Adrenal gland (tissue), 5 donors: ENCODE results near the gene SSH2.

Source experiments
- CTCF ChIP-seq, 6 experiments: fragments of 450-650 bp in 4 of 6; fragments of 200-600 bp in 2 of 6; sonication (generic) in 1 of 6; IDR thresholded peaks; 1 replicate in 5 of 6; 2 replicates in 1 of 6; pipeline versions ENCODE4 v1.5.1 to v1.8.0; 2016 to 2021; ENCODE audit warnings: antibody characterized with exemption in 6 of 6, mild to moderate bottlenecking in 2 of 6, moderate library complexity in 1 of 6
- POLR2A ChIP-seq, 2 donors: fragments of 450-650 bp; IDR thresholded peaks; one replicate each; pipeline ENCODE4 v1.6.1; 2017; ENCODE audit warnings: antibody characterized with exemption in 2 of 2, mild to moderate bottlenecking in 2 of 2, moderate library complexity in 1 of 2
- donor health status: DM: no; HTN: no; CAD: no.

- no peak for TF ChIP-seq CTCF (IDR thresholded peaks at IDR 0.05)
- no peak for TF ChIP-seq POLR2A (IDR thresholded peaks at IDR 0.05)
Measured at GRCh38 chr17:29827179-29827578, 102.8 kb downstream of the SSH2 start.
